ENCODE data around the gene FAHD1. TPM values are rescaled to one million over a fixed set of nuclear protein-coding genes. Genes with fewer than 3 reads are reported as not detected.

FAHD1 gene
- total and polyA plus RNA-seq, 9 of the 15 experiments (the other 6 are each of a cell fraction or from before 2014, with no cell fraction given), result 2.2 to 20.9 (median 10.7) TPM

GRCh38 chr16:1826691-1827573, at the start of gene FAHD1, which contains the start of gene HAGH (continued):
- TF ChIP-seq CTCF (IDR thresholded peaks at IDR 0.05 in 2 of 3, conservative IDR thresholded peaks at IDR 0.05 in 1 of 3; ENCODE audit: insufficient read depth in 2 of 3, low read depth in 1 of 3, low read length in 3 of 3) (no peak), ZBTB40 (IDR thresholded peaks at IDR 0.05) (peak; percentile 47), ZBTB40 (CRISPR knock-in tag; IDR thresholded peaks at IDR 0.05) (no peak), SAFB (IDR thresholded peaks at IDR 0.05; ENCODE audit: borderline replicate concordance, low read depth, low read length) (no peak), ZNF395 (CRISPR knock-in tag; IDR thresholded peaks at IDR 0.05) (peak; percentile 93), FOXJ3 (CRISPR knock-in tag; IDR thresholded peaks at IDR 0.05) (no peak), HDAC2 (IDR thresholded peaks at IDR 0.05) (peak; percentile 96), FUS (optimal IDR thresholded peaks at IDR 0.05; ENCODE audit: low read depth, low read length) (peak; percentile 67), AFF4 (CRISPR knock-in tag; IDR thresholded peaks at IDR 0.05) (0 out of 2 replicates have a peak, but pooled peaks have one; percentile 42)

Measured in K562 (cell line).